Large intestine (tissue), 3 donors: ENCODE measurements around the gene CYB5R2. TPM values are rescaled to one million over a fixed set of nuclear protein-coding genes. Genes with fewer than 3 reads are reported as not detected.

Experiments used
- DNase-seq, 2 donors: peaks; one replicate each; pipeline versions ENCODE4 v3.0.0 to v3.0.0-alpha.2; 2013
- H3K27ac ChIP-seq: one replicate; pipeline ENCODE4 v1.5.1; 2013; ENCODE audit warnings: low read length
- H3K27me3 ChIP-seq: 2 replicates; pipeline ENCODE4 v1.6.1; 2013; ENCODE audit warnings: low read length; ENCODE audit not compliant: control insufficient read depth, insufficient read depth
- H3K36me3 ChIP-seq: 2 replicates; pipeline ENCODE4 v1.6.1; 2013; ENCODE audit warnings: low read length; ENCODE audit not compliant: control insufficient read depth, insufficient read depth
- H3K4me1 ChIP-seq: one replicate; pipeline ENCODE4 v1.6.1; 2013; ENCODE audit warnings: low read length; ENCODE audit not compliant: control insufficient read depth, insufficient read depth
- H3K4me3 ChIP-seq: one replicate; pipeline ENCODE4 v1.5.1; 2013; ENCODE audit warnings: low read length
- H3K9me3 ChIP-seq: one replicate; pipeline ENCODE4 v1.6.1; 2013; ENCODE audit warnings: mild to moderate bottlenecking, low read depth, low read length, moderate library complexity; ENCODE audit not compliant: control insufficient read depth
- WGBS: methylation state at CpG from one replicate; pipeline ENCODE4 v1.1.5; 2013; ENCODE audit warnings: low lambda C conversion rate; ENCODE audit not compliant: insufficient coverage; 5-methylcytosine and 5-hydroxymethylcytosine counted together
- polyA plus RNA-seq: library from polyadenylated mRNA; unstranded; fragments of 120-200 nt; gene quantifications from one replicate; pipeline ENCODE4 v1.2.1, GENCODE V29; 2013

CYB5R2 gene
- polyA plus RNA-seq, 1 donor = 5.6 TPM

DNA sequence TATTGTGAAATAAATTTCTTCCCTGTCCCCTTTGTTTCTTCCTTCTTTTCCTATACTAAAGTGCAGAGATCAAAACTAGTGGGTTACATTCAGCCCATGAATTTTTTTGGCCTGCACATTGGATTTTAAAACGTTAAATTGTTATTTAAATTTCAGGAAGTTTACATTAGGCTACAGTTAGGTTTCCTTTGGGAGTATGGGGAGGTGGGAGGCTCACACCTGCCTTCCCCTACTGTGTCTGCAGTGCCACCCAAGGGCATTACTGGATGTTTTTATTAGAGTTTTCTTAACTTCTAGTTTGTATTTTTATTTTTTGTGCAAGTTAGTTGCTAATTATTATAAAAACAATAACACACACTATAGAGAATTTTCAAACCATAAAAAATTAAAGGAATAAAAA, 51.7 kb downstream of the CYB5R2 start:
- Histone ChIP-seq H3K4me3 (no peak overlapping the region), H3K4me1 (peaks cover 7% of the 10 kb centered on the region), H3K36me3 (peaks cover 85% of the 10 kb centered on the region), H3K27ac (no peak overlapping the region), H3K27me3 (no peaks in the 10 kb centered on the region), H3K9me3 (no peaks in the 10 kb centered on the region)
- no peak for DNase-seq
- no CpG with 5 or more reads among the region's 1 CpG for WGBS

DNA sequence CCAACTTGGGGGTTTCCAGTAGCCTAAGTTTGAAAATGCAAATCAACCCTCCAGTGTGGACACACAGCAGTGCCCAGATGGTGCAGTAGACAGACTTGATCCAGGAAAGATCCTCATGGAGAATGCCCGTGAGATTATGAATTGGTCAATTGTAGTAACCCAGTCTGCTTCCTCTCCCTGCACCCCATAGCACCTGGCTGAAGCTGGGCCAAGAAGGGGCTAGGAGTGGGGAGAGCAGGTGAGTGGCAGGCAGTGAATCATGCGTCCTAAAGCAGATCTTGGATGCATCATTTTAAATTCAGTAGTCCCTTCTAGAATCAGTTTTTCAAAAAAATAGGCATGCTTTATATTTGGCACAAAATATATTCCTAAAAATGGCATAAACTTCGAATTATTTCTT, 52.2 kb downstream of the CYB5R2 start:
- Histone ChIP-seq H3K27ac (no peak overlapping the region), H3K4me3 (no peak overlapping the region), H3K4me1 (peaks cover 7% of the 10 kb centered on the region), H3K36me3 (peaks cover 85% of the 10 kb centered on the region), H3K9me3 (no peaks in the 10 kb centered on the region), H3K27me3 (no peaks in the 10 kb centered on the region)
- DNase-seq = no peak
- WGBS = 90% methylated on average over 1 of the region's 3 CpGs

DNA sequence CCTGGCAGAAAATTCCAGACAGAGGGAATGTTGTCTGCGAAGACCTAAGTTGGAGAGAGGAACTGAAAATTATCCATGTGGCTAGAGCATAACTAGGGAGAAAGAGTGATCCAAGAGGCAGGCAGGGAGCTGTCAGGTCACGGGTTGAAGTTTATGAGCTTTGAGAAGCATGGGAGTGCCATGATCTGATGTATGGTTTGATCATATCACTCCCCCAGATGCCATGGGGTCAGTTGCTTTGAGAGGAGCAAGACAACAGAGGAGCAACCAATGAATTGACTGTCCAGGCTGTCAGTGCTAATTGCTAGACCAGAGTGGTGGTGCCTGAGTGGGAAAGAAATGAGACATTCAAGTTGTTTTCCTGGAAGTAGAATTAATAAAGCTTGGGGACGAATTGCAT, 54.0 kb downstream of the CYB5R2 start:
- Histone ChIP-seq H3K27me3 (no peaks in the 10 kb centered on the region), H3K27ac (no peak overlapping the region), H3K9me3 (no peaks in the 10 kb centered on the region), H3K36me3 (peaks cover 80% of the 10 kb centered on the region), H3K4me1 (peaks cover 7% of the 10 kb centered on the region), H3K4me3 (no peak overlapping the region)
- WGBS = 100% methylated on average over 1 of the region's 3 CpGs
- DNase-seq = no peak

DNA sequence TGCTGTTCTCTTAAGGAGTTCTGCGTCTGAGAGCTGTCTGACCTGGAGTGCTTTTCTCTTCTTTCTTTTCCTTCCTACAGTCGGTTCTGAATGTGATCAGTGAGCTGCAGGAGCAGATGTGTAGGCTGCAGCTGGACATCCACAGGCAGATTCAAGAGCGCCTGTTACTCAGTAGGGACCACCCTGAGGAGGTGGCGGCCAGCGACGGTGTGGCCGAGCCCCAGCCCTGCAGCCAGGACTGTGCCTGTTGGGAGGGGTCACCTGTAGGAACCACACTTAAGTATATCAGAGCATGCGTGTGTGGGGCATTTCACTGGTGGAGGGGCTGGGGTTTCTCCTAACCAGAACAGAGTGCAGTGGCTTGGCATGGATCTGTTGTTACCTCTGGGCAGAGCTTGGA, 56.3 kb downstream of the CYB5R2 start:
- no peaks in the 10 kb centered on the region for H3K9me3 ChIP-seq
- no CpG with 5 or more reads among the region's 8 CpGs for WGBS
- H3K27ac ChIP-seq = no peak overlapping the region
- H3K4me1 ChIP-seq = peaks cover 18% of the 10 kb centered on the region
- H3K36me3 ChIP-seq = peaks cover 70% of the 10 kb centered on the region
- no peak for DNase-seq
- no peak overlapping the region for H3K4me3 ChIP-seq
- no peaks in the 10 kb centered on the region for H3K27me3 ChIP-seq

Other genes with a start within 250 kb of the CYB5R2 start
- 15.4 TPM for gene OLFML1, start 188.0 kb downstream of the CYB5R2 start, polyA plus RNA-seq
- gene PPFIBP2, start 159.5 kb downstream of the CYB5R2 start, polyA plus RNA-seq = 73.1 TPM
- gene OVCH2, start 33.0 kb upstream of the CYB5R2 start, polyA plus RNA-seq = 0.06 TPM
- gene OR5P2, start 123.4 kb upstream of the CYB5R2 start, polyA plus RNA-seq = not detected
- gene OR5P3, start 157.3 kb upstream of the CYB5R2 start, polyA plus RNA-seq = not detected